Measurements from ENCODE around the gene MRPL53. TPM values are rescaled to one million over a fixed set of nuclear protein-coding genes. Genes with fewer than 3 reads are reported as not detected.

MRPL53 gene
- total and polyA plus RNA-seq, 2 experiments from 2014 or later = 18.5 to 71.0 TPM

GRCh38 chr2:74511104-74511989 lies 38.9 kb upstream of the MRPL53 start:
- peak; percentile 48 for DNase-seq
- Histone ChIP-seq H3K79me2 (ENCODE audit: insufficient read depth) (peaks cover 8% of the 10 kb centered on the region), H4K20me1 (ENCODE audit: insufficient read depth) (no peaks in the 10 kb centered on the region), H3K4me2 (ENCODE audit: unreplicated experiment) (no peak overlapping the region), H3K27me3 (replicated peaks; ENCODE audit: insufficient read depth) (peaks cover 48% of the 10 kb centered on the region), H3K9me3 (ENCODE audit: low read depth) (no peaks in the 10 kb centered on the region), H3F3A (ENCODE audit: insufficient read depth) (0 out of 2 replicates have a peak, but pooled peaks cover 6% of the 10 kb centered on the region), H3K36me3 (ENCODE audit: low read depth) (no peaks in the 10 kb centered on the region), H3K4me3 (no peak overlapping the region), H3K27ac (no peak overlapping the region), H3K4me1 (ENCODE audit: insufficient read depth) (peaks cover 5% of the 10 kb centered on the region), H3K9me2 (ENCODE audit: insufficient read depth) (no peaks in the 10 kb centered on the region), H2AFZ (no peak overlapping the region), H3K9ac (no peak overlapping the region)
- TF ChIP-seq EZH2phosphoT487 (IDR thresholded peaks at IDR 0.05; ENCODE audit: insufficient read depth, low read depth) (no peak), EZH2 (IDR thresholded peaks at IDR 0.05; ENCODE audit: insufficient read depth, poor library complexity, severe bottlenecking) (no peak)
- WGBS, 2 experiments (ENCODE audit: low coverage in 1 of 2, low lambda C conversion rate in 2 of 2, missing lambda C conversion rate in 2 of 2) = 42 to 43% methylated on average over 11 of the region's 11 CpGs
- in situ Hi-C loops (cut with MboI) = no loop called here

- Histone ChIP-seq H3K79me2 (ENCODE audit: insufficient read depth) (peaks cover 19% of the 10 kb centered on the region), H3F3A (ENCODE audit: insufficient read depth) (0 out of 2 replicates have a peak, but pooled peaks cover 6% of the 10 kb centered on the region), H3K4me1 (ENCODE audit: insufficient read depth) (peaks cover 16% of the 10 kb centered on the region), H3K9me2 (ENCODE audit: insufficient read depth) (no peaks in the 10 kb centered on the region), H3K27ac (no peak overlapping the region), H3K9me3 (ENCODE audit: low read depth) (no peaks in the 10 kb centered on the region), H4K20me1 (ENCODE audit: insufficient read depth) (no peaks in the 10 kb centered on the region), H3K9ac (no peak overlapping the region), H3K27me3 (replicated peaks; ENCODE audit: insufficient read depth) (peaks cover 37% of the 10 kb centered on the region), H3K36me3 (ENCODE audit: low read depth) (no peaks in the 10 kb centered on the region), H2AFZ (no peak overlapping the region), H3K4me3 (no peak overlapping the region), H3K4me2 (ENCODE audit: unreplicated experiment) (no peak overlapping the region)
- in situ Hi-C loops (cut with MboI) = no loop called here
- WGBS, 2 experiments (ENCODE audit: low coverage in 1 of 2, low lambda C conversion rate in 2 of 2, missing lambda C conversion rate in 2 of 2) = 92 to 100% methylated on average over 4 of the region's 4 CpGs
- TF ChIP-seq EZH2 (IDR thresholded peaks at IDR 0.05; ENCODE audit: insufficient read depth, poor library complexity, severe bottlenecking) (no peak), EZH2phosphoT487 (IDR thresholded peaks at IDR 0.05; ENCODE audit: insufficient read depth, low read depth) (no peak)
- DNase-seq = no peak
Measured at GRCh38 chr2:74510272-74510671, 37.8 kb upstream of the MRPL53 start.

- TF ChIP-seq EZH2phosphoT487 (IDR thresholded peaks at IDR 0.05; ENCODE audit: insufficient read depth, low read depth) = no peak
- TF ChIP-seq EZH2 (IDR thresholded peaks at IDR 0.05; ENCODE audit: insufficient read depth, poor library complexity, severe bottlenecking) = no peak
- Histone ChIP-seq H3K9me3 (ENCODE audit: low read depth) (no peaks in the 10 kb centered on the region), H3K4me3 (peak overlapping the region; percentile 90), H3K27ac (peak overlapping the region; percentile 96), H3K9ac (peak overlapping the region; percentile 92), H3K79me2 (ENCODE audit: insufficient read depth) (peaks cover 26% of the 10 kb centered on the region), H3K9me2 (ENCODE audit: insufficient read depth) (no peaks in the 10 kb centered on the region), H3K4me2 (ENCODE audit: unreplicated experiment) (peak overlapping the region; percentile 94), H3F3A (ENCODE audit: insufficient read depth) (peaks cover 18% of the 10 kb centered on the region), H4K20me1 (ENCODE audit: insufficient read depth) (no peaks in the 10 kb centered on the region), H3K4me1 (ENCODE audit: insufficient read depth) (peaks cover 23% of the 10 kb centered on the region), H3K36me3 (ENCODE audit: low read depth) (no peaks in the 10 kb centered on the region), H3K27me3 (replicated peaks; ENCODE audit: insufficient read depth) (peaks cover 14% of the 10 kb centered on the region), H2AFZ (peak overlapping the region; percentile 94)
- peak; percentile 91 for DNase-seq
- 5 to 6% methylated on average over 38 of the region's 38 CpGs for WGBS, 2 experiments (ENCODE audit: low coverage in 1 of 2, low lambda C conversion rate in 2 of 2, missing lambda C conversion rate in 2 of 2)
- in situ Hi-C loops (cut with MboI) = no loop called here
Measured at GRCh38 chr2:74507926-74508520, 35.5 kb upstream of the MRPL53 start.

GRCh38 chr2:74507145-74507925 lies 34.9 kb upstream of the MRPL53 start, which contains the start of gene PCGF1:
Gene PCGF1 (minus strand): TSS chr2:74507695. CDS start chr2:74507668, 27 bp downstream.
- Histone ChIP-seq H4K20me1 (ENCODE audit: insufficient read depth) (no peaks in the 10 kb centered on the region), H3K9me3 (ENCODE audit: low read depth) (no peaks in the 10 kb centered on the region), H3K4me1 (ENCODE audit: insufficient read depth) (peaks cover 23% of the 10 kb centered on the region), H3K4me3 (peak within 1 kb of the TSS; percentile 90), H3K79me2 (ENCODE audit: insufficient read depth) (peaks cover 26% of the 10 kb centered on the region), H3K27ac (peak within 1 kb of the TSS; percentile 96), H3K9me2 (ENCODE audit: insufficient read depth) (no peaks in the 10 kb centered on the region), H3K36me3 (ENCODE audit: low read depth) (no peaks in the 10 kb centered on the region), H3K4me2 (ENCODE audit: unreplicated experiment) (peak within 1 kb of the TSS; percentile 94), H3K27me3 (replicated peaks; ENCODE audit: insufficient read depth) (0 out of 2 replicates have a peak, but pooled peaks cover 9% of the 10 kb centered on the region), H3F3A (ENCODE audit: insufficient read depth) (peaks cover 18% of the 10 kb centered on the region), H2AFZ (peak within 1 kb of the TSS; percentile 94), H3K9ac (peak within 1 kb of the TSS; percentile 92)
- DNase-seq = peak; percentile 99
- 0% methylated on average over 40 to 53 of the region's 56 CpGs for WGBS, 2 experiments (ENCODE audit: low coverage in 1 of 2, low lambda C conversion rate in 2 of 2, missing lambda C conversion rate in 2 of 2)
- no peak for TF ChIP-seq EZH2phosphoT487 (IDR thresholded peaks at IDR 0.05; ENCODE audit: insufficient read depth, low read depth)
- in situ Hi-C loops (cut with MboI) = no loop called here

All from GM23248 (cell line).